GM19023 (cell line): ENCODE results near the gene FANCE.
"Not testable (repeated sequence)": the region's sequence is repeated elsewhere in the genome, so short reads cannot be mapped to it uniquely, and the experiment has no call there.

Source experiments
- ATAC-seq: cut with Tn5 transposase; IDR thresholded peaks from one replicate; pipeline ENCODE4 v1.9.1; 2021; ENCODE audit warnings: mild to moderate bottlenecking, moderate library complexity; ENCODE audit not compliant: unreplicated experiment

Gene FANCE

GRCh38 chr6:35432291-35432690, 19.8 kb upstream of the FANCE start:
- ATAC-seq = no peak

DNA sequence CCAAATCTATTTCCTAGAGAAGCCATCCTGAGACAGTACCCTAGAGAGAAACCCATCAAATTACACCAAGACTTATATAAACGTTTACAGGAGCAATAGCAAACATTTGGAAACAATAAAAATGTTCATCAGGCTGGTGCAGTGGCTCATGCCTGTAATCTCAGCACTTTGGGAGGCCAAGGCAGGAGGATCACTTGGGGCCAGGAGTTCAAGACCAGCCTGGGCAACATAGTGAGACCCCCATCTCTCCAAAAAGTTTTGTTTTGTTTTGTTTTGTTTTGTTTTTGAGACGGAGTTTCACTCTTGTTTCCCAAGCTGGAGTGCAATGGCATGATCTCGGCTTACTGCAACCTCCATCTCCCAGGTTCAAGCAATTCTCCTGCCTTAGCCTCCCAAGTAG, 19.4 kb upstream of the FANCE start:
- not testable (repeated sequence) for ATAC-seq

GRCh38 chr6:35435074-35435837, 16.9 kb upstream of the FANCE start:
- ATAC-seq = no peak

GRCh38 chr6:35436071-35436857, 15.9 kb upstream of the FANCE start:
- ATAC-seq = no peak

DNA sequence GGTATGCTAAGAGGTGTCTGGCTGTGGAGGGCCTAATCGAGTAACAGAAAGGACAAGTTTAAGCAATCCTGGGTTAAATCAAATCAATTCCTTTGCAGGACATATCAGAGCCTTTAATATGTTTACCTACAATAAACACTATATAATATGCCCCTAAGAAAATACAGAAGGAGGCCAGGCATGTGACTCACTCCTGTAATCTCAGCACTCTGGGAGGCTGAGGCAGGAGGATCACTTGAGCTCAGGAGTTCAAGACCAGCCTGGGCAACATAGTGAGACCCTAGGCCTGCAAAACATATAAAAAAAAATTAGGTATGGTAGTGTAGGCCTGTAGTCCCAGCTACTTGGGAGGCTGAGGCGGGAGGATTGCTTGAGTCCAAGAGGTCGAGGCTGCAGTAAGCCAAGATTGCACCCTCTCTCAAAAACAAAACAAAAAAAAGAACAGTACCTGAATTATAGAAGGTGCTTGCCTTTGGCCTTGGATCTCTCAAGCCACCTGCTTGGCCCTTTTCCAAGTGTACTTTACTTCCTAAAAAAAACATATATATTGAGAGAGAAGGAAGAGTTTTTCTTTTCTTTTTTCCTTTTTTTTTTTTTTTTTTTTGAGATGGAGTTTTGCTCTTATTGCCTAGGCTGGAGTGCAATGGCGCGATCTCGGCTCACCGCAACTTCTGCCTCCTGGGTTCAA, 13.6 kb upstream of the FANCE start:
- ATAC-seq = not testable (repeated sequence)

DNA sequence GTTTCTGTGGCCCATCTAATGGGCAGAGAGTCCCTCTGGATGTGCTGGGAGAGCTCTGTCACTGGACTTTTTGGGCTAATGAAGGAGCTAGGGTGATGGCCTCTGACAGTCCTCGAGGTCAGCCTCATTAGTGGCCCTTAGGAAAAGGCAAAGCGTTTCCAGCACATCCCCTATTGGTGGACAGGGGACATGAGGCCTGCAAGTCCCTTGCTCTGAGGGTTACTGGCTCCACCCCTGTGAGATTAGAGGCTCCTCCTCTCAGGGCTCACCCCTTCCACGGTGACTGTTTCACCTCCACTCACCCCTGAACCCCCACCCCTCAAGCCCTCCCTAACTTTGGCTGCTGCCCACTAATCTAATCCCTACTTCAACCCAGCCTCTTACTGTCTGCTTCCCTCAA, 12.8 kb upstream of the FANCE start:
- ATAC-seq = no peak

DNA sequence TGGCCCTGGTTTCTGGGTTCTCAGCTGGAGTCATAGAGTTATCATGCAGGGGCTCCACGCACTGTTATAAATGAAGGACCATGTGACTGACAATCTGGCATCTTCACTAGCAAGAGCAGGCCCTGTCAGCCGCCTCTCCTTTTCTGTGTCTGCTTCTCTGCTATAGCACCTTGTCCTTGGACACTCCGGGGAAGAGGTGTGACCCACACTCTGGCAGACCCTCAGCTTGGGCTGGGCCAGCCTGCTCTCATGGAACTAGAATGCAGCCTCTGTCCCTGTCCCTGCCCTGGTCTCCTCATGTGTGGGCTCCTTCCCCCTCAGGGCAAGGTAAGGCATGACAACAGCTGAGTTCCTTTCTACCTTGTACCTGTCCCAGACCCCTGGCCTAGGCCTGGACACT, 10.9 kb upstream of the FANCE start:
- no peak for ATAC-seq

- ATAC-seq = no peak
Measured at GRCh38 chr6:35441642-35442041, 10.5 kb upstream of the FANCE start.

- no peak for ATAC-seq
Measured at GRCh38 chr6:35442693-35443092, 9.4 kb upstream of the FANCE start.

DNA sequence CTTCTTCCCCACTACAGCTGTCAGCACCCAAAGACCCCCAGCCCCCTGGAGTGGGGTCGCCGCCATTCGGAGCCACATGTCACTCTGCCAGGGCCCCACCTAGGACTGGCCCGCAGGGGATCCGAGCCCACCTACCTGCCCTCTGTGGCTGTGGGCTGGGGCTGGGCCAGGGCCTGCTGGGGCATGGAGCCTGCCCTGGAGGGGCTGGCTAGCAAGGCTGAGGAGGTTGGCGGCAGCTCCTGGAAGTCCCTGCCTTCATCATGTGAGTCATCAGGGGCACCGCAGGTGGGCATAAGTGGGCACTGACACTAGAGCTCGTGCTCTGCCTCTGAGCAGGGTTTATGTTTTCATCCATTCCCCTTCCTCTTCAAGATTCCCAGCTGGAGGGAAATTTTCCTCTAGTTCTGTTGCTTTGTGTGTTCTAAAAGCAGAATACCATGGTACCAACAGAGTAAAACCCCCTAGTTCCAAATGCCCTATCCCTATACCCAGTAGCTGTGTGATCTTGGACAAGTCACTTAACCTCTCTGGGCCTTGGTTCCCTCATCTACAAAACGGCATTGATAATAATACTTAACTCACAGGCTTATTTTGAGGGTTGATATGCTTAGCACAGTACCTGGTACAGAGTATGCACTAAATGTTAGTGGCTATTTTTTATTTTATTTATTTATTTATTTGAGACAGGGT, 8.7 kb upstream of the FANCE start:
- ATAC-seq = no peak

GRCh38 chr6:35445691-35446090, 6.4 kb upstream of the FANCE start:
- ATAC-seq = no peak

DNA sequence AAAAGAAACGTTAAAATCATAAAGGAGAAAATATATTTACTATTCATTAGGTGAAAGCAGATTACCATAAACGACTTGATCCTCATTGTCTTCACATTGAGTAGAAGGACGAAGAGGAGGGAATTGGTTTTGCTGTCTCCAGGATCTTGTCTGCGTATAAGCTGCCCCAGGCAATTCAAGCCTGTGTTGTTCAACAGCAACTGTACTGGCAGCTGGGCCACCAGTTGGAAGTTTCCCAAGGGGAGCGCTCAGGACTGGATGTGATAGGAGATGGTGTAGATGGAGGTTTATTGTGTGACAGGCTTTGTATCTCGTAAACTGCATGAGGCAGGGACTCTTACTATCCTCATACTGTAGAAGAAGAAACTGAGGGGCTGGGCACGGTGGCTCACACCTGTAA, 3.9 kb upstream of the FANCE start:
- no peak for ATAC-seq

GRCh38 chr6:35449287-35449881, 2.8 kb upstream of the FANCE start:
- no peak for ATAC-seq

GRCh38 chr6:35451354-35452182, 570 bp upstream of the FANCE start:
- ATAC-seq = no peak

DNA sequence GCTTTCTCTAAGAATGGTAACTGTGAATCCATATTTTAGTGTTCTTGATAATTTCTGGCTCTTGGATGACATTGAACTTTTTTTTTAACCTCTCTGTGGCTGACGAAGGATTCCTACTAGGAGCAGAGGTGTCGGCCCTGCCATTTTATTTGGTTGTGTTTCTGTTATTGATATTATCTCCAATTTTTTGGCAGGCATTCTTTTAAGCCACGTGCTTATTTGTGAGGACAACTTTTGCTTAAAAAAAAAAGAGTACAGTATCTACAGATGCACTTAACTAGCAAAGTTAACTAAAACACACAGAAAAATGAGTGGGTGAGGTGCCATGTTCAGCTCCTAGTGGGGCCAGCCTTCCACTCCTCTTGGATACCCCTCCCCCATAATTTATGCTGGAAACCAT, 1.1 kb downstream of the FANCE start:
- ATAC-seq = no peak

DNA sequence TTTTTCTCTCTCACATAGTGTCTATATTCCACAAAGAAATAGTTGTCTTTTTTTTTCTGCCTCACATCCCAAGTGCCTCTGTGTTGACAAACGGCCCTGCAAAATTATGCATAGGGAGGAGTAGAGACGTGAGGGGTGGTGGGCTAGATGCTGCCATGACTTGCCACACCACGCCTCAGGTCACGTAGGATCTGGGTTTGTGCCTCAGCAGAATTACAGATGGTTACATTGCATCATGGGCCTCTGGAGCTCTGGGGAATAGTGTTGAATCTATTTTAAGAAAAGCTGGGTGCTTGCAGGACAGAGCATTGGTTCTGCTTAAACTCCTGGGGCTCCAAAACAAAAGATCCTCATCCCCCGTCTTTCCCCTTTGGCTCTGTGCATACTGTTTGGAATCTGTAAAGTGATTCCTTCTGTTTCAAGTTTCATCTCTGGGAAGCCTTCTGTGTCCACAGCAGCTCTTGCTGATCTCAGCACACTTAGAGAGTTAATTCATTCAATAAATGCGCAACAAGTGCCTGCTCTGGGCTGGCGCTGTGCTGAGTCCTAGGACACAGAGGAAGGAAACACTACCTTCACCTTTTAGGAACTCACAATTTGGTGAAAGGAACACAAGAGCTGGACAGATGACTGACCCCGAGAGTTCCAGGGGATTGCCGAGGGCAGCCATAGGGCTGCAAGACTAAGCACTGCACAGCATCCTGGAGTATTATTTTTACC, 2.4 kb downstream of the FANCE start:
- ATAC-seq = no peak

DNA sequence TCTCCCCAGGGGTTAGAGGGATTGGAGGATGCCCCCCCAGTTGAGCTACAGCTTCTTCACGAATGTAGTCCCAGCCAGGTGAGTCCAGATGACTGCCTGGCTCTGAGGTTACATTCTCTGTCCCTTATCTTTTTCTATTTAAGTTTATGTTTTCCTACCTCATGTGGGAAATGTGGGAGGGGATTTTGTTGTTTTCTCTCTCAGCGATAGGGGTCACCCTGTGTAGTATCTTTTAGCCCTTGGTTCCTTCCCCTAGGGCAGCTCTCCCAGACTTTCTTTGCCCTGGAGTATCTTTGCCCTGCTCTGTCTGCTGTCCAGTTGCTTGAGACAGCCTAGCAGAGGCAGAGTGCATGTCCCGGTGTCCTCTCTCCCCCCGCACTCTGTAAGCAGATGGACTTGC, 5.8 kb downstream of the FANCE start:
- no peak for ATAC-seq

DNA sequence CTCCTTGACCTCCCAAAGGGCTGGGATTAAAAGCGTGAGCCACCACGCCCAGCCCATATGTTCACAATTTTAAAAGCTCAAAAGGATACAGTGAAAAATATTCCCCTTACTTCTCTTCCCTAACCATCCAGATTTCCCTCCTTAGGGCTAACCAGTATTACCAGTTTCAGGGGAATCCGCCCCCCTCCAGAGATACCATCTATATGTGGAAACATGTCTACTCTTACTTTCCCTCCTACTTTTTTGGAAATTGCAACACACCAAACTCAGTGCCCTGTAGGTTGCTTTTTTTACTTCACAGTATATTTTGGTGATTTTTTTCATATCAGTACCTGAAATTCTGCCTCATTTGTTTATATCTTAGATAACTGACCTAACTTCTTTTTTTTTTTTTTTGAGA, 9.1 kb downstream of the FANCE start:
- ATAC-seq = no peak

- ATAC-seq = no peak
Measured at GRCh38 chr6:35463292-35463691, 11.2 kb downstream of the FANCE start.
